HEK293 (cell line): ENCODE results near the gene RTN4RL2.

Source experiments
- CTCF ChIP-seq: fragments of 450-650 bp; formaldehyde crosslinking; IDR thresholded peaks from 2 replicates; pipeline ENCODE4 v1.5.1; 2016; ENCODE audit warnings: missing biosample characterization, missing genetic modification characterization
- PATZ1 ChIP-seq: fragments of 450-650 bp; formaldehyde crosslinking; IDR thresholded peaks from 2 replicates; pipeline ENCODE4 v1.5.1; 2016; ENCODE audit warnings: missing biosample characterization, missing genetic modification characterization
- PRDM6 ChIP-seq: fragments of 450-650 bp; formaldehyde crosslinking; IDR thresholded peaks from 2 replicates; pipeline ENCODE4 v1.5.1; 2017; ENCODE audit warnings: missing biosample characterization, missing genetic modification characterization
- YY1 ChIP-seq: fragments of 450-650 bp; formaldehyde crosslinking; IDR thresholded peaks from 2 replicates; pipeline ENCODE4 v1.5.1; 2018; ENCODE audit warnings: missing biosample characterization, missing genetic modification characterization
- ZBTB20 ChIP-seq: fragments of 450-650 bp; formaldehyde crosslinking; IDR thresholded peaks from 2 replicates; pipeline ENCODE4 v1.5.1; 2016; ENCODE audit warnings: missing biosample characterization, missing genetic modification characterization
- ZBTB49 ChIP-seq: fragments of 450-650 bp; formaldehyde crosslinking; IDR thresholded peaks from 2 replicates; pipeline ENCODE4 v1.5.1; 2016; ENCODE audit warnings: missing biosample characterization, missing genetic modification characterization, low read depth
- ZIC2 ChIP-seq: fragments of 450-650 bp; formaldehyde crosslinking; IDR thresholded peaks from 2 replicates; pipeline ENCODE4 v1.5.1; 2016; ENCODE audit warnings: missing biosample characterization, missing genetic modification characterization
- ZNF133 ChIP-seq: fragments of 450-650 bp; formaldehyde crosslinking; IDR thresholded peaks from 2 replicates; pipeline ENCODE4 v1.5.1; 2016; ENCODE audit warnings: missing biosample characterization, missing genetic modification characterization
- ZNF280D ChIP-seq: fragments of 450-650 bp; formaldehyde crosslinking; IDR thresholded peaks from 2 replicates; pipeline ENCODE4 v1.5.1; 2016; ENCODE audit warnings: missing biosample characterization, missing genetic modification characterization

GRCh38 chr11:57424792-57425564, 35.4 kb upstream of the RTN4RL2 start:
- no peak for TF ChIP-seq ZBTB20
- peak; percentile 71 for TF ChIP-seq PATZ1 (tag by site-specific recombination)
- no peak for TF ChIP-seq ZNF280D
- TF ChIP-seq PRDM6 (tag by site-specific recombination) = no peak
- no peak for TF ChIP-seq CTCF (tag by site-specific recombination)
- no peak for TF ChIP-seq YY1 (tag by site-specific recombination)
- peak; percentile 92 for TF ChIP-seq ZIC2 (tag by site-specific recombination)
- TF ChIP-seq ZNF133 = no peak
- TF ChIP-seq ZBTB49 (tag by site-specific recombination) = no peak
